Measurements from ENCODE around the gene CKMT2. TPM values are rescaled to one million over a fixed set of nuclear protein-coding genes. Genes with fewer than 3 reads are reported as not detected.
A peak's percentile ranks its signal among the peaks of the same experiment; 100 is the strongest.

CKMT2 gene
- total RNA-seq, 2 donors from 2014 or later: 2.1 to 2.3 TPM

DNA sequence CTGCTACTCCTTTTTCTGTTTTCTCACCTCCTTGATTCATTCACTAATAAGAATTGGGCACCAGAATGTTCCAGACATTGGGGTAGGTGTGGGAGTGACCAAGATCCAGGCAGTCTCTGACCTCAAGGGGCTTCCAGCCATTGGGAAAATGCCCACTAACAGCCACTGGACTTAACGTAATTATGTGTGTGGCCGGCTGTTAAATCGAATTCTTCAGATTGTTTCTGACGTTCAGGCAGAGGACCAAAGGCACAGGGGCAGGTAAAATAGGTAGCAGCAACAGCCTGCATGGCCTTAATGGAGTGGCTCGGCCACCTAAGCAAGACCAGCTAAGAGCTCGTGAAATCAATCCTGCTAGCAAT, 48.4 kb upstream of the CKMT2 start:
- Mint-ChIP-seq H3K9me3 (no peaks in the 10 kb centered on the region), H3K27me3 (ENCODE audit: insufficient read depth) (no peaks in the 10 kb centered on the region), H3K36me3 (ENCODE audit: low read depth) (peaks cover 3% of the 10 kb centered on the region), H3K4me1 (peaks cover 9% of the 10 kb centered on the region), H3K4me3 (no peak overlapping the region), H3K27ac (no peak overlapping the region)
- H3K4me3 ChIP-seq (ENCODE audit: low read length): no peak overlapping the region
- H3K27ac ChIP-seq (ENCODE audit: low read depth, low read length): no peak overlapping the region
- no peak for DNase-seq
- H3K4me1 ChIP-seq (ENCODE audit: control insufficient read depth, insufficient read depth, low read length): no peaks in the 10 kb centered on the region
- no peaks in the 10 kb centered on the region for H3K9me3 ChIP-seq (ENCODE audit: control insufficient read depth, low read length)
- WGBS, 2 experiments (ENCODE audit: insufficient coverage in 1 of 2, insufficient read length in 1 of 2): 91 to 95% methylated on average over 5 to 6 of the region's 6 CpGs
- peaks cover 9% of the 10 kb centered on the region for H3K36me3 ChIP-seq (ENCODE audit: control insufficient read depth, insufficient read depth, low read length)
- no peaks in the 10 kb centered on the region for H3K27me3 ChIP-seq (ENCODE audit: control insufficient read depth, insufficient read depth, low read length, poor library complexity, severe bottlenecking)
- TF ChIP-seq, protein P1, sequence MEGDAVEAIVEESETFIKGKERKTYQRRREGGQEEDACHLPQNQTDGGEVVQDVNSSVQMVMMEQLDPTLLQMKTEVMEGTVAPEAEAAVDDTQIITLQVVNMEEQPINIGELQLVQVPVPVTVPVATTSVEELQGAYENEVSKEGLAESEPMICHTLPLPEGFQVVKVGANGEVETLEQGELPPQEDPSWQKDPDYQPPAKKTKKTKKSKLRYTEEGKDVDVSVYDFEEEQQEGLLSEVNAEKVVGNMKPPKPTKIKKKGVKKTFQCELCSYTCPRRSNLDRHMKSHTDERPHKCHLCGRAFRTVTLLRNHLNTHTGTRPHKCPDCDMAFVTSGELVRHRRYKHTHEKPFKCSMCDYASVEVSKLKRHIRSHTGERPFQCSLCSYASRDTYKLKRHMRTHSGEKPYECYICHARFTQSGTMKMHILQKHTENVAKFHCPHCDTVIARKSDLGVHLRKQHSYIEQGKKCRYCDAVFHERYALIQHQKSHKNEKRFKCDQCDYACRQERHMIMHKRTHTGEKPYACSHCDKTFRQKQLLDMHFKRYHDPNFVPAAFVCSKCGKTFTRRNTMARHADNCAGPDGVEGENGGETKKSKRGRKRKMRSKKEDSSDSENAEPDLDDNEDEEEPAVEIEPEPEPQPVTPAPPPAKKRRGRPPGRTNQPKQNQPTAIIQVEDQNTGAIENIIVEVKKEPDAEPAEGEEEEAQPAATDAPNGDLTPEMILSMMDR (conservative IDR thresholded peaks at IDR 0.05): no peak
- no peak overlapping the region for H3K9ac ChIP-seq (ENCODE audit: extremely low read depth, low read length, poor library complexity, severe bottlenecking)

DNA sequence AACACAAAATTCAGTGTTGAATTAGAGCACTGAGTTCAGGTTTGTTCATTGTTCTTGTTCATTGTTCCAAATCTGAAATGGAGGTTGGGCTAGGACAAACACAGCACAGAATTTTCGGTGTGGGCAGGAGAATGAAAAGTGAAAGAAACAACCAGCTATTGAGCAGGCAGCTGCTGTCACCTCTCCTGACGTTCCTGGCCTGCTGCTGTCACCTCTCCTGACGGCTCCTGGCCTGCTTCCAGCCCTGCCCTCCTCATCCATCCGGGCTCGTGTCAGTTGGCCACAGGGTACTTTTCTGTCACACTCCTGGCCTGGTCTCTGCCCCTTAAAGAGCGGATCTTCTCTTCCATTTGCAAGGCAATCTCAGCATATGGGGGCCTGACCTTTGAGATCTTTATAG, 45.2 kb upstream of the CKMT2 start:
- 78 to 83% methylated on average over 6 of the region's 6 CpGs for WGBS, 2 experiments (ENCODE audit: insufficient coverage in 1 of 2, insufficient read length in 1 of 2)
- no peaks in the 10 kb centered on the region for H3K27me3 Mint-ChIP-seq (ENCODE audit: insufficient read depth)
- DNase-seq: no peak
- TF ChIP-seq, protein P1 (conservative IDR thresholded peaks at IDR 0.05): no peak
- peaks cover 5% of the 10 kb centered on the region for H3K36me3 Mint-ChIP-seq (ENCODE audit: low read depth)
- no peak overlapping the region for H3K27ac ChIP-seq (ENCODE audit: low read depth, low read length)
- no peak overlapping the region for H3K4me3 ChIP-seq (ENCODE audit: low read length)
- H3K27me3 ChIP-seq (ENCODE audit: control insufficient read depth, insufficient read depth, low read length, poor library complexity, severe bottlenecking): no peaks in the 10 kb centered on the region
- no peaks in the 10 kb centered on the region for H3K4me1 ChIP-seq (ENCODE audit: control insufficient read depth, insufficient read depth, low read length)
- H3K9me3 Mint-ChIP-seq: no peaks in the 10 kb centered on the region
- no peaks in the 10 kb centered on the region for H3K9me3 ChIP-seq (ENCODE audit: control insufficient read depth, low read length)
- H3K4me3 Mint-ChIP-seq: no peak overlapping the region
- H3K9ac ChIP-seq (ENCODE audit: extremely low read depth, low read length, poor library complexity, severe bottlenecking): no peak overlapping the region
- H3K36me3 ChIP-seq (ENCODE audit: control insufficient read depth, insufficient read depth, low read length): peaks cover 9% of the 10 kb centered on the region
- no peak overlapping the region for H3K27ac Mint-ChIP-seq
- peaks cover 7% of the 10 kb centered on the region for H3K4me1 Mint-ChIP-seq

DNA sequence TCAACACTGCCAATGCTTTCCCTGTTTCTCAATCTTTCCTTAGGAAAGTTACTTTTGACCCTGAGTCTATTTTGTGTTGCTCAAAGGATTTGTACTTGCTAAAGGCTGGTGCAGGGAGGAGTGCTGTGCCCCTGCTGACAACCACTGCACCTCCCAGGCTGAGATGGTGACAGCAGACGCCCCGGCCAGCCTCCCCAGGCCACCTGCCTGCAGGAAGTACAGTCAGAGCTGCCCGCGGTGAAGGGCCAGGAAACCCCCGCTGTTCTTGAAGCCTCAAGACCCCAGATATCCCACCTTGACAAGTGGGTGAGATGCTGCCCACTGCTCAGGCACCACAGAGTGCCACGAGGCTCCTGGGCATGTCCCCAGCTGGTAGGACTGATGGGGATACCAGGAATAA, 44.2 kb upstream of the CKMT2 start:
- H3K27me3 Mint-ChIP-seq (ENCODE audit: insufficient read depth): no peaks in the 10 kb centered on the region
- no peaks in the 10 kb centered on the region for H3K27me3 ChIP-seq (ENCODE audit: control insufficient read depth, insufficient read depth, low read length, poor library complexity, severe bottlenecking)
- peaks cover 7% of the 10 kb centered on the region for H3K4me1 Mint-ChIP-seq
- H3K36me3 Mint-ChIP-seq (ENCODE audit: low read depth): peaks cover 5% of the 10 kb centered on the region
- H3K4me3 ChIP-seq (ENCODE audit: low read length): no peak overlapping the region
- H3K27ac Mint-ChIP-seq: no peak overlapping the region
- H3K9me3 ChIP-seq (ENCODE audit: control insufficient read depth, low read length): no peaks in the 10 kb centered on the region
- no peak overlapping the region for H3K4me3 Mint-ChIP-seq
- no peak overlapping the region for H3K9ac ChIP-seq (ENCODE audit: extremely low read depth, low read length, poor library complexity, severe bottlenecking)
- no peak overlapping the region for H3K27ac ChIP-seq (ENCODE audit: low read depth, low read length)
- DNase-seq: peak; percentile 63
- H3K9me3 Mint-ChIP-seq: no peaks in the 10 kb centered on the region
- TF ChIP-seq, protein P1 (conservative IDR thresholded peaks at IDR 0.05): no peak
- no peaks in the 10 kb centered on the region for H3K4me1 ChIP-seq (ENCODE audit: control insufficient read depth, insufficient read depth, low read length)
- WGBS, 2 experiments (ENCODE audit: insufficient coverage in 1 of 2, insufficient read length in 1 of 2): 74 to 100% methylated on average over 1 to 6 of the region's 6 CpGs
- peaks cover 3% of the 10 kb centered on the region for H3K36me3 ChIP-seq (ENCODE audit: control insufficient read depth, insufficient read depth, low read length)

All from endodermal cell (in vitro differentiated cells).